Measurements from ENCODE around the gene CDC42BPB.

Gene CDC42BPB

GRCh38 chr14:103091883-103092222 lies 34.5 kb upstream of the CDC42BPB start:
- H3K27ac ChIP-seq (ENCODE audit: low read depth, low read length), result no peak overlapping the region
- peaks cover 14% of the 10 kb centered on the region for H3K27me3 ChIP-seq (ENCODE audit: control insufficient read depth, insufficient read depth, low read length)
- H3K36me3 ChIP-seq (ENCODE audit: control insufficient read depth, insufficient read depth, low read length), result no peaks in the 10 kb centered on the region
- peaks cover 20% of the 10 kb centered on the region for H3K4me1 ChIP-seq (ENCODE audit: control insufficient read depth, insufficient read depth, low read length)
- H3K4me3 ChIP-seq (ENCODE audit: low read depth, low read length), result peak overlapping the region; percentile 60
- H3K9ac ChIP-seq (ENCODE audit: low read length), result no peak overlapping the region
- H3K9me3 ChIP-seq (ENCODE audit: control insufficient read depth, insufficient read depth, low read depth, low read length), result no peaks in the 10 kb centered on the region

DNA sequence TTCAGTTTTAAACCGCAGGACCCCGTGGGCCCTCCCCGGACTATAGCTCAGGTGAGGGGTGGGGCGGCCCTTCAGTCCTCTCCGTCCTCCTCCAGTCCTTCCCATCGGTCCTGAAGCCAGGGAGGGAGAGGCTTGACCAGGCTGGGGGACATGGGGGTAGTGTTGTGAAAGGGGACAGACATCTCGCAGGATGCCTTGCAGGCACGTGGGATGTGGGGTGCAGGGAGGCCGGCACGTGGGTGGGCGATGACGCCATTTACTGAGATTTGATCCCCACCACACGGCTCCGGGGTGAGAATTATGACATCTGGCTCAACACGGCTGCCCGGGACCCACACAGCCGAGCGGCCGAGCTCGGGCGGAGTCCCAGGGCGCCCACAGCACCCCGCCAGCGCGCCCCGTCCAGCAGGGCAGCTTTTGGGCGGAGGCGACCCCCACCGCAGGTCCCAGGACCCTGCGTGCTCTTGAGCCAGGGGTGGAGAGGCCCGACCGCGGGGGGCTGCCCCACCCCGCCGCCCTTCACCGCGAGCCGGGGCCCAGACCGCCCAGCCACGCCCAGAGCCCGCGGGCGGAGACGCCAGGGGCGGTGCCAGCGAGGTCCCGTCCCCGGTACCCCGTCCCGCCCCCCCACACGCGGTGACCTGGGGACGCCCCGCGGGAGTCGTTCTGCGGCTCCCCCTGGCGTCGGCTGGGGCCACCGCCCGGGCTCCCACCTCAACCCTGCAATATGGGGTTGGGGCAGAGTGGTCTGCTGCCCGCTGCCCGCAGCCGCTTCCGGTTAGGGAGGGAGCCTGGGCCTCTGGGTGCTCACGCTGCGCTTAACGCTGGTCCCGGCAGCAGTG lies 33.9 kb upstream of the CDC42BPB start:
- no peaks in the 10 kb centered on the region for H3K9me3 ChIP-seq (ENCODE audit: control insufficient read depth, insufficient read depth, low read depth, low read length)
- peaks cover 16% of the 10 kb centered on the region for H3K4me1 ChIP-seq (ENCODE audit: control insufficient read depth, insufficient read depth, low read length)
- no peak overlapping the region for H3K9ac ChIP-seq (ENCODE audit: low read length)
- no peaks in the 10 kb centered on the region for H3K36me3 ChIP-seq (ENCODE audit: control insufficient read depth, insufficient read depth, low read length)
- H3K4me3 ChIP-seq (ENCODE audit: low read depth, low read length), result peak overlapping the region; percentile 60
- H3K27me3 ChIP-seq (ENCODE audit: control insufficient read depth, insufficient read depth, low read length), result peaks cover 14% of the 10 kb centered on the region
- no peak overlapping the region for H3K27ac ChIP-seq (ENCODE audit: low read depth, low read length)

DNA sequence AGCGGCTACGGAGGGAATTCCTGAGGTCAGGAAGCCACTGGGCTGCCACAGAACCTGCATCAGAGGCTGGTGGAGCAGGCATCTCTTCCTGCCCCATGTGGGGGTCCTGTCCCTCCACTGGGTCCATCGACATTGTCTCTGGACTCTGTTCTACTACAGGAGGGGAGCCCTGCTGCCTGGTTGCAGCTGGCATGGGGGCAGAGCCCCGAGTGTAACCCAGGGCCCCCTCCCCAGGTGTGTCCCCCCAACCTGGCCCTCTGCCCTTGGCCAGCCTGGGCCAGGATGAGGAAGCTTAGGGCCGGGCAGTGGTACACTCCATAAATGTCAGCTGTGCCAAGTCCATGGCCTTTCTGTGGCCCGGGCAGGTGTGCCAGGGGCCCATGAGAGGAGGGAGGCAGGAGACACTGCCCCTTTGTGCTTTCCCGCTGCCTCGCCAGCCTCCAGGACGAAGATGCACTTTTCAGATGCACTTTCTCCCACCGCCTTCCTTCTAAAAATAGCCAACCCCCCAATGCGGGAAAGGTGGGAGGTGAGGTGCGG lies 33.2 kb upstream of the CDC42BPB start:
- Histone ChIP-seq H3K4me3 (ENCODE audit: low read depth, low read length) (no peak overlapping the region), H3K27me3 (ENCODE audit: control insufficient read depth, insufficient read depth, low read length) (peaks cover 15% of the 10 kb centered on the region), H3K4me1 (ENCODE audit: control insufficient read depth, insufficient read depth, low read length) (peaks cover 16% of the 10 kb centered on the region), H3K9me3 (ENCODE audit: control insufficient read depth, insufficient read depth, low read depth, low read length) (no peaks in the 10 kb centered on the region), H3K27ac (ENCODE audit: low read depth, low read length) (no peak overlapping the region), H3K9ac (ENCODE audit: low read length) (no peak overlapping the region), H3K36me3 (ENCODE audit: control insufficient read depth, insufficient read depth, low read length) (no peaks in the 10 kb centered on the region)

- Histone ChIP-seq H3K9me3 (ENCODE audit: control insufficient read depth, insufficient read depth, low read depth, low read length) (no peaks in the 10 kb centered on the region), H3K4me1 (ENCODE audit: control insufficient read depth, insufficient read depth, low read length) (peaks cover 16% of the 10 kb centered on the region), H3K9ac (ENCODE audit: low read length) (no peak overlapping the region), H3K27ac (ENCODE audit: low read depth, low read length) (no peak overlapping the region), H3K36me3 (ENCODE audit: control insufficient read depth, insufficient read depth, low read length) (no peaks in the 10 kb centered on the region), H3K4me3 (ENCODE audit: low read depth, low read length) (no peak overlapping the region), H3K27me3 (ENCODE audit: control insufficient read depth, insufficient read depth, low read length) (peaks cover 24% of the 10 kb centered on the region)
Measured at GRCh38 chr14:103089386-103090335, 32.3 kb upstream of the CDC42BPB start.

- Histone ChIP-seq H3K9ac (ENCODE audit: low read length) (no peak overlapping the region), H3K9me3 (ENCODE audit: control insufficient read depth, insufficient read depth, low read depth, low read length) (no peaks in the 10 kb centered on the region), H3K27ac (ENCODE audit: low read depth, low read length) (no peak overlapping the region), H3K27me3 (ENCODE audit: control insufficient read depth, insufficient read depth, low read length) (peaks cover 31% of the 10 kb centered on the region), H3K4me3 (ENCODE audit: low read depth, low read length) (no peak overlapping the region), H3K4me1 (ENCODE audit: control insufficient read depth, insufficient read depth, low read length) (peaks cover 14% of the 10 kb centered on the region), H3K36me3 (ENCODE audit: control insufficient read depth, insufficient read depth, low read length) (no peaks in the 10 kb centered on the region)
Measured at GRCh38 chr14:103088921-103089320, 31.6 kb upstream of the CDC42BPB start.

GRCh38 chr14:103087343-103087835 lies 30.0 kb upstream of the CDC42BPB start:
- Histone ChIP-seq H3K9ac (ENCODE audit: low read length) (no peak overlapping the region), H3K36me3 (ENCODE audit: control insufficient read depth, insufficient read depth, low read length) (no peaks in the 10 kb centered on the region), H3K4me3 (ENCODE audit: low read depth, low read length) (no peak overlapping the region), H3K4me1 (ENCODE audit: control insufficient read depth, insufficient read depth, low read length) (peaks cover 8% of the 10 kb centered on the region; the same call in 1 of the 2 replicates), H3K27ac (ENCODE audit: low read depth, low read length) (no peak overlapping the region), H3K9me3 (ENCODE audit: control insufficient read depth, insufficient read depth, low read depth, low read length) (no peaks in the 10 kb centered on the region), H3K27me3 (ENCODE audit: control insufficient read depth, insufficient read depth, low read length) (peaks cover 44% of the 10 kb centered on the region)

GRCh38 chr14:103086771-103087342 lies 29.5 kb upstream of the CDC42BPB start:
- H3K4me3 ChIP-seq (ENCODE audit: low read depth, low read length), result no peak overlapping the region
- peaks cover 8% of the 10 kb centered on the region; the same call in 1 of the 2 replicates for H3K4me1 ChIP-seq (ENCODE audit: control insufficient read depth, insufficient read depth, low read length)
- no peaks in the 10 kb centered on the region for H3K36me3 ChIP-seq (ENCODE audit: control insufficient read depth, insufficient read depth, low read length)
- no peaks in the 10 kb centered on the region for H3K9me3 ChIP-seq (ENCODE audit: control insufficient read depth, insufficient read depth, low read depth, low read length)
- peaks cover 48% of the 10 kb centered on the region for H3K27me3 ChIP-seq (ENCODE audit: control insufficient read depth, insufficient read depth, low read length)
- no peak overlapping the region for H3K9ac ChIP-seq (ENCODE audit: low read length)
- no peak overlapping the region for H3K27ac ChIP-seq (ENCODE audit: low read depth, low read length)

- no peaks in the 10 kb centered on the region for H3K36me3 ChIP-seq (ENCODE audit: control insufficient read depth, insufficient read depth, low read length)
- H3K4me1 ChIP-seq (ENCODE audit: control insufficient read depth, insufficient read depth, low read length), result peaks cover 2% of the 10 kb centered on the region; the same call in 1 of the 2 replicates
- H3K27ac ChIP-seq (ENCODE audit: low read depth, low read length), result no peak overlapping the region
- peaks cover 54% of the 10 kb centered on the region for H3K27me3 ChIP-seq (ENCODE audit: control insufficient read depth, insufficient read depth, low read length)
- no peaks in the 10 kb centered on the region for H3K9me3 ChIP-seq (ENCODE audit: control insufficient read depth, insufficient read depth, low read depth, low read length)
- no peak overlapping the region for H3K9ac ChIP-seq (ENCODE audit: low read length)
- no peak overlapping the region for H3K4me3 ChIP-seq (ENCODE audit: low read depth, low read length)
Measured at GRCh38 chr14:103085106-103086091, 28.1 kb upstream of the CDC42BPB start.

GRCh38 chr14:103084021-103084919 lies 26.9 kb upstream of the CDC42BPB start, which contains the start of gene LBHD2:
Gene LBHD2, plus strand, starts transcription at chr14:103084210. Its CDS starts 1,803 bp downstream, at chr14:103086013.
- Histone ChIP-seq H3K9ac (ENCODE audit: low read length) (no peak within 1 kb of the TSS), H3K36me3 (ENCODE audit: control insufficient read depth, insufficient read depth, low read length) (no peaks in the 10 kb centered on the region), H3K27ac (ENCODE audit: low read depth, low read length) (no peak within 1 kb of the TSS), H3K4me3 (ENCODE audit: low read depth, low read length) (peak within 1 kb of the TSS; percentile 47), H3K4me1 (ENCODE audit: control insufficient read depth, insufficient read depth, low read length) (peaks cover 2% of the 10 kb centered on the region; the same call in 1 of the 2 replicates), H3K27me3 (ENCODE audit: control insufficient read depth, insufficient read depth, low read length) (peaks cover 52% of the 10 kb centered on the region), H3K9me3 (ENCODE audit: control insufficient read depth, insufficient read depth, low read depth, low read length) (no peaks in the 10 kb centered on the region)

Measured in HUES6 (cell line).